ENCODE measurements around the gene RGPD8. TPM values are rescaled to one million over a fixed set of nuclear protein-coding genes. Genes with fewer than 3 reads are reported as not detected.
"Not testable (repeated sequence)": the region's sequence is repeated elsewhere in the genome, so short reads cannot be mapped to it uniquely, and the experiment has no call there.

Gene RGPD8
- total RNA-seq, 1 donor from 2014 or later: 16.5 TPM

DNA sequence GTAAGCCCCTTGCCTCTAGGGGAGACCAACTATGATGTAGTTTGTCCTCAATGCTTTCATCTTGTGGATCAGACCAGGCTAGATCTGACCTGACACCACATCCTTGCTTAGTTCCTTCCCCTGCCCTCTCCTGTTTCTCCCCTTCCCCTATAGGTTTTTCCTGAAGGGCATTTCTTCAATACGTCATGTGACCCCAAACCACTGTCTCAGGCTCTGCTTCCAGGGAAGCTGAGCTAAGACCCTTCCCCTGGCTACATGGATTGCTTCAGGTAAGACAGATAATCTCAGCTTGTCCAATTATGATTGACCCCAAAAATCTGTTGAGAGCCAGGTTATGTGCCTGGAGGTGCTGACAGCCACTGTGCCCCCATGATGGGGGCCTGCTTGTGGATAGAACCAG lies 25.9 kb upstream of the RGPD8 start:
- no peaks in the 10 kb centered on the region for H3K9me3 Mint-ChIP-seq
- no peak overlapping the region for H3K27ac Mint-ChIP-seq
- H3K36me3 Mint-ChIP-seq (ENCODE audit: low read depth): no peaks in the 10 kb centered on the region
- no peak overlapping the region for H3K4me3 Mint-ChIP-seq
- H3K27me3 Mint-ChIP-seq (ENCODE audit: insufficient read depth): peaks cover 18% of the 10 kb centered on the region
- H3K4me1 Mint-ChIP-seq (ENCODE audit: low read depth): no peaks in the 10 kb centered on the region
- intact Hi-C loops (cut with micrococcal nuclease): no loop called here
- no peak for DNase-seq (ENCODE audit: low spot score)

DNA sequence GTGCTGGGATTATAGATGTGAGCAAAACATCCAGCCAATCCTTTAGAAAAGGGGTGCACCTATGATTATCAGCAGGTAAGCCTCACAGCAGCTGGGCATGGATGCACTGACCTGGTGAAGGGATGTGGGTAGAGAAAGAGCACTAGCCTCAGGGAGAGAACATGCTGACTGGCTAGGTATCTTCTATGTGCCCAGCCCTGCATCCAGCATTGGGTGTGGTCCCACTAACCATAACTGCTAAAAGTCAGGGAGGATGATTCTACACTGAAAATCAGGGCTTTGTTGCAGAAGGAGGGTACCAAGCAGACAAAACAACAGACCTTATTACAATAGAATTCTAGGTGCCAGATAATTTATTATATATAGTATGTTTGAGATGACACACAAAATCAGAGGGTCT lies 21.1 kb upstream of the RGPD8 start:
- intact Hi-C loops (cut with micrococcal nuclease): no loop called here
- H3K9me3 Mint-ChIP-seq: no peaks in the 10 kb centered on the region
- no peak overlapping the region for H3K27ac Mint-ChIP-seq
- no peaks in the 10 kb centered on the region for H3K36me3 Mint-ChIP-seq (ENCODE audit: low read depth)
- no peak overlapping the region for H3K4me3 Mint-ChIP-seq
- no peak for DNase-seq (ENCODE audit: low spot score)
- no peaks in the 10 kb centered on the region for H3K4me1 Mint-ChIP-seq (ENCODE audit: low read depth)
- H3K27me3 Mint-ChIP-seq (ENCODE audit: insufficient read depth): peaks cover 2% of the 10 kb centered on the region

DNA sequence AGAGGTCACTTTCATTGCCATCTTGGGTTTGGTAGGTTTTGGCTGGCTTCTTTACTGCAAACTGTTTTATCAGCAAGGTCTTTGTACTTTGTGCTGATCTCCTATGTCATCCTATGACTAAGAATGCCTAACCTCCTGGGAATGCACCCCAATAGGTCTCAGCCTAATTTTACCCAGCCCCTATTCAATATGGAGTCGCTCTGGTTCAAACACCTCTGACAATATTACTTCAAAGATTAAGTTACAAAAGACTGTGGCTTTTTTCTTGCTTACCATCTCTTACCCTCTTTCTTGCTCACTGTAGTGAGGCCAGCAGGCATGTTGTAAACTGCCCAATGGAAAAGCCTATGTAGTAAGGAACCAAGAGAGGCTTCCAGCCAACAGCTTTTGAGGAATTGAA lies 17.9 kb upstream of the RGPD8 start:
- H3K9me3 Mint-ChIP-seq: no peaks in the 10 kb centered on the region
- DNase-seq (ENCODE audit: low spot score): no peak
- intact Hi-C loops (cut with micrococcal nuclease): no loop called here
- no peaks in the 10 kb centered on the region for H3K4me1 Mint-ChIP-seq (ENCODE audit: low read depth)
- H3K4me3 Mint-ChIP-seq: no peak overlapping the region
- H3K27ac Mint-ChIP-seq: no peak overlapping the region
- no peaks in the 10 kb centered on the region for H3K27me3 Mint-ChIP-seq (ENCODE audit: insufficient read depth)
- H3K36me3 Mint-ChIP-seq (ENCODE audit: low read depth): no peaks in the 10 kb centered on the region

- intact Hi-C loops (cut with micrococcal nuclease): no loop called here
- Mint-ChIP-seq H3K27me3 (ENCODE audit: insufficient read depth) (peaks cover 2% of the 10 kb centered on the region), H3K27ac (no peak overlapping the region), H3K9me3 (no peaks in the 10 kb centered on the region), H3K4me3 (no peak overlapping the region), H3K4me1 (ENCODE audit: low read depth) (no peaks in the 10 kb centered on the region), H3K36me3 (ENCODE audit: low read depth) (no peaks in the 10 kb centered on the region)
- DNase-seq (ENCODE audit: low spot score): no peak
These were observed 16.4 kb upstream of the RGPD8 start for GRCh38 chr2:112449854-112450253.

DNA sequence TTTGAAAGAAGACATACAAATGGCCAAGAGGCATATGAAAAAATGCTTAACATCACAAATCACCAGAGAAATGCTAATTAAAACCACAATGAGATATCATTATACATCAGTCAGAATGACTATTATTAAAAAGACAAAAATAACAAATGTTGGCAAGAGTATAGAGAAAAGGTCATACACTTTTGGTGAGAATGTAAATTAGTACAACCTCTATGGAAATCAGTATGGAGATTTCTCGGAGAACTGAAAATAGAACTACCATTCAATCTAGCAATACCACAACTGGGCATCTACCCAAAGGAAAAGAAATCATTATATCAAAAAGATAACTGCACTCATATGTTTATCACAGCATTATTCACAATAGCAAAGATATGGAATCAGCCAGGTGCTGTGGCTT lies 10.8 kb upstream of the RGPD8 start:
- H3K9me3 Mint-ChIP-seq; H3K4me1 Mint-ChIP-seq (ENCODE audit: low read depth); H3K4me3 Mint-ChIP-seq; intact Hi-C loops (cut with micrococcal nuclease); H3K36me3 Mint-ChIP-seq (ENCODE audit: low read depth); DNase-seq (ENCODE audit: low spot score); H3K27ac Mint-ChIP-seq: not testable (repeated sequence)
- H3K27me3 Mint-ChIP-seq (ENCODE audit: insufficient read depth): peaks cover 30% of the 10 kb centered on the region

DNA sequence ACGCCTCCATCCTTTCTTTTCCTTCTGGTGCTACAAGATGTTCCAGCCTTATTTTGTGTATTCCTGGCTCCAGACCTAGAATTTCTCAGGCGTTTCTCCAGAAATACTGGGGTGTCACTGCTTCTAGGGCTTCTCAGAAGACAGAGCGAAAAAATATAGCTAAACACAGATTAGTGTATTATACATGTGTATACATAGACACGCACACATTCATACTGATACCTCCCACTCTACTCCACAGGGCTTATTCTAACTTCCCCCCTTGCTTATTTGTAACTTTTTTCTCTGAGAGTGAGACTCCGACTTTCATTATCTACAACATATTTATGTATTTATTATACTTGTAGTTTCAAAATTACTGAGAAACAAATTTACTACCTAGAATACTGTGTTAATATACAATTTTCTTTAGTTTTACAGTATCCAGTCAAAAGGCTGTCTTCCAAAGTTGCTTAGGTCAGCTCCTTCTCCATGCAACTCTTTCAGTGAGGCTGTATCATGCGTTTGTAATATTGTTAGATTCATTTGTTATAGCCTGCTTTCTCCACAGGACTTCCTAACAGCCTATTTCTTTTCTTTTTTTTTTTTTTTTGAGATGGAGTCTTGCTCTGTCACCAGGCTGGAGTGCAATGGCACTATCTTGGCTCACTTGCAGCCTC lies 5.3 kb upstream of the RGPD8 start:
- not testable (repeated sequence) for H3K4me1 Mint-ChIP-seq (ENCODE audit: low read depth); H3K4me3 Mint-ChIP-seq; DNase-seq (ENCODE audit: low spot score); H3K9me3 Mint-ChIP-seq; H3K36me3 Mint-ChIP-seq (ENCODE audit: low read depth); H3K27ac Mint-ChIP-seq
- peaks cover 22% of the 10 kb centered on the region for H3K27me3 Mint-ChIP-seq (ENCODE audit: insufficient read depth)
- intact Hi-C loops (cut with micrococcal nuclease): loop anchor here (10.0 kb wide), 2 partner anchors 104 to 554 kb away; partner anchors contain the start of gene ANAPC1

GRCh38 chr2:112437405-112437831 lies 4.0 kb upstream of the RGPD8 start:
- H3K27ac Mint-ChIP-seq; H3K4me3 Mint-ChIP-seq; H3K36me3 Mint-ChIP-seq (ENCODE audit: low read depth); H3K4me1 Mint-ChIP-seq (ENCODE audit: low read depth); DNase-seq (ENCODE audit: low spot score); H3K9me3 Mint-ChIP-seq: not testable (repeated sequence)
- intact Hi-C loops (cut with micrococcal nuclease): loop anchor here (10.0 kb wide), 2 partner anchors 103 to 553 kb away; partner anchors contain the start of gene ANAPC1
- peaks cover 18% of the 10 kb centered on the region for H3K27me3 Mint-ChIP-seq (ENCODE audit: insufficient read depth)

DNA sequence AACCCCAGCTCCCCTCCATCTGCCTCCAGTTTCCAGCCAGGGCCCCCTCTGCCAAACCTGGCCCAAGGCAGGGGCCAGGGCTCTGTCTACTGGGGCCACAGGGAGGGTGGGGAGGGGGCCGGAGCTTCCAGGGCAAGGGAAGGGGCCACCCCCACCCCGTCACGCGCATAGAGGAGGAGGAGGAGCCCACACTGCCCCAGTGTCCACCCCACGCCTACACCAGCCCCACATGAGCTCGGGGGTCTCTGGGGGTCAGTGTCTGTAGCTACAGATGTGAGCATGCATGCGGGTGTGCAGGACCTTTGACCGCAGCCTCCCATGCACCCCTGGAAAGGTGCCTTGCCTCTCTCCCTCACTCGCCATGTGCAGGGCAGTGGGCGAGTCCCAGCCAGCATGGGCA lies 3.5 kb upstream of the RGPD8 start:
- H3K27ac Mint-ChIP-seq; DNase-seq (ENCODE audit: low spot score); H3K9me3 Mint-ChIP-seq; H3K4me3 Mint-ChIP-seq; H3K36me3 Mint-ChIP-seq (ENCODE audit: low read depth); H3K4me1 Mint-ChIP-seq (ENCODE audit: low read depth): not testable (repeated sequence)
- H3K27me3 Mint-ChIP-seq (ENCODE audit: insufficient read depth): peaks cover 14% of the 10 kb centered on the region
- intact Hi-C loops (cut with micrococcal nuclease): loop anchor here (10.0 kb wide), 2 partner anchors 102 to 552 kb away; partner anchors contain the start of gene ANAPC1

- H3K4me3 Mint-ChIP-seq; DNase-seq (ENCODE audit: low spot score); H3K36me3 Mint-ChIP-seq (ENCODE audit: low read depth); H3K9me3 Mint-ChIP-seq; H3K27me3 Mint-ChIP-seq (ENCODE audit: insufficient read depth); H3K27ac Mint-ChIP-seq: not testable (repeated sequence)
- intact Hi-C loops (cut with micrococcal nuclease): loop anchor here (10.0 kb wide), 2 partner anchors 101 to 551 kb away; partner anchors contain the start of gene ANAPC1
- H3K4me1 Mint-ChIP-seq (ENCODE audit: low read depth): peaks cover 18% of the 10 kb centered on the region
These were observed 2.4 kb upstream of the RGPD8 start for GRCh38 chr2:112435716-112436431.

DNA sequence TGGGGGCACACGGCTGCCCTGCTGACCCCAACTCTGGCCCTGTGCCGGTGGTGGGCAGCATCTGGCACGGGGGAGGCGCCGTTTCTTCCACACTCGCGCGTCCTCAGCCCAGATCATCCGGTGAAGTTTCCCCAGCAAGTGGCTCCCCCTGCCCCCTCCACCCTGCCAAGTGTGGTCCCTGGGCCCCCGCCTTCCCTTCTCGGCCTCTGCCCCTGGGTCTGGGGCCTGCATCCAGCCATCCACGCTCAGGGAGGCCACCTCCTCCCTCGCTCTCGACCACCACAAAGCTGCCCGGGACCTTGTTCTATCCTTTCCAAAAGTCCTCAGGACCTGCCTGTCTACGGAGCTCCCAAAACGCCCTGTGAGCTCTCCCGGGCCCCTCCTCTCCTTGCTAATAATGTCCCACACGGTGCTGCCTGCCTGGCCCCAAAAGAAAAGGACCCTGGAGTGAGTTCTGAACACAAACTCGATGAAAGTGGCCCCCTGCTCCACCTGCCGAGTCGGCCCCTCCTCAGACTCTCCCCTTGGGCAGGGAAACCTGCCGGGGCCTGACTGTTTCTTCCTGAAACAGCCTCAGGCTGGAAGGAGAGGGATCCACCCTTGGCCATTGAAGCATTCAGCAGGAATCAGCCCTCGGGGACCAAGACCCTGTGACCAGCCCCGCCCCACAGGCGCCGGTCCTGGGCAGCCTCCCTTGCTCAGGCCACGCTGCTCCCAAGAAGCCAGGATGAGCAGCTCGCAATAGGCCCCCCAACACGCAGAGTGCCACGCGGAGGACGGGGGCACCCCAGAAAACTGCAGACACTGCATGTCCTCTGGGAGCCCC lies 1.7 kb upstream of the RGPD8 start:
- not testable (repeated sequence) for H3K36me3 Mint-ChIP-seq (ENCODE audit: low read depth); H3K9me3 Mint-ChIP-seq; H3K4me3 Mint-ChIP-seq; DNase-seq (ENCODE audit: low spot score); H3K27ac Mint-ChIP-seq; H3K27me3 Mint-ChIP-seq (ENCODE audit: insufficient read depth)
- intact Hi-C loops (cut with micrococcal nuclease): loop anchor here (10.0 kb wide), 2 partner anchors 100 to 550 kb away; partner anchors contain the start of gene ANAPC1
- H3K4me1 Mint-ChIP-seq (ENCODE audit: low read depth): peaks cover 18% of the 10 kb centered on the region

DNA sequence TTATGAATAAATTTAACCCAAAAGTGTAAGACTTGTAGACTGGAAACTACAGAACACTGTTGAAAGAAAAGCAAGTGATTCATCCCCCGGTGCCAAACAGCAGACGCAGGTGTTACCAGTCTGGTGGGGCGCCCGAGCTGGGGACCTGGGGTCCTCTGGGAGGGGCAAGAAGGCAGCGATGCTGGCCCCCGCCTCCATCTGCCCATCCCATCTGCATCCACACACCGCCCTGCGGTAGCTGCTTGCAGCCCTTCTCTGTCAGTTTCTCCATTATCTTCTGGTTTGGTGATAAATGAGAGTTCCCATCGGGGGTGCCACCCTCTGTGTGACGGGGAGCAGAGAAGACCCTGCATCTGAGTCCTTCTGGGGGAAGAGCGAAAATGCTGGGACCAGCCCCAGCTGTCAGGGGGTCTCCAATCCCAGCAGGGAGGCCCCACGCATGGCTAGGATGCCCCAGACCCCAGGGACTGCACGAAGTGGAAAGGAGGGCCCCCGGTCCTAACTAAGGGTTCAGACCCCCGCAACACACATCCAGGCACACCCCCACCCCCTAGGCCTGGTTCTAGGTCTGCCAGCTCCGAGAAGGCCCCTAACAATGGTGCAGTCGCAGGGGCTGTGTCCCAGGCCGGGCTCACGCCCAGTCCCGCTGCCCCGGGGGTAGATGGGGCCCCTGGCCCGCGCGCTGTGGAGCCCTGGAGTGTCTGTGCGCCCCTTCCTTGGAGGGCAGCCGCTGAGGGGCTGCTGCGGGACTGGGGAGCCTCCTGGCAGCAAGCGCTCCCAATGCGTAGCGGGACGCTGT lies 686 bp upstream of the RGPD8 start:
- Mint-ChIP-seq H3K4me3 (peak overlapping the region; percentile 5), H3K27me3 (ENCODE audit: insufficient read depth) (peaks cover 2% of the 10 kb centered on the region), H3K4me1 (ENCODE audit: low read depth) (peaks cover 18% of the 10 kb centered on the region), H3K27ac (no peak overlapping the region), H3K9me3 (no peaks in the 10 kb centered on the region), H3K36me3 (ENCODE audit: low read depth) (peaks cover 4% of the 10 kb centered on the region)
- DNase-seq (ENCODE audit: low spot score): no peak
- intact Hi-C loops (cut with micrococcal nuclease): loop anchor here (10.0 kb wide), 2 partner anchors 99 to 549 kb away; partner anchors contain the start of gene ANAPC1
